Activated CD4-positive, alpha-beta T cell treated with anti-CD3 and anti-CD28 coated beads for 24 hours (primary cell): ENCODE measurements around the gene TGFB3.
"Not testable (repeated sequence)": the region's sequence is repeated elsewhere in the genome, so short reads cannot be mapped to it uniquely, and the experiment has no call there.

Experiments
- DNase-seq, 2 donors: peaks; one replicate each; pipeline ENCODE4 v3.0.0-alpha.2; 2020; ENCODE audit warnings: low read depth in 2 of 2

TGFB3 gene

DNA sequence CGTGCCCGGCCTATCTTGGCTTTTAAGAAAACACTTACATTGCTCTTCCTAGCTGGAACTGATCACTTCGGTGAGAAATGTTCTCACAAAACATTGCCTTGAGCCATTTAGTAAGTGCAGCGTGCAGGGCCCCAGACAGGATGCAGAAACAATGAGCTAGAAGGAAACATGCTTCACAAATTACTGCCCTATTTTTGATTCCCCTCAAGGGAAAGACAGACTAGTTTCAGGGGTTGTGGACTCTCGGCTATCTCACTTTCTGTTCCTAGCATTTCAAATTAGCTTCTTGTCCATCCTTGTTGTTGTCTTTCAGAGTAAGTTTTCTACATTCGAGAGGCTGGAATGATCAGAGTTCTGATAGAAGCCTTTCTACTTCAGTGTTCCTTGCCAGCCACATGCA lies 21.6 kb downstream of the TGFB3 start:
- no peak for DNase-seq

DNA sequence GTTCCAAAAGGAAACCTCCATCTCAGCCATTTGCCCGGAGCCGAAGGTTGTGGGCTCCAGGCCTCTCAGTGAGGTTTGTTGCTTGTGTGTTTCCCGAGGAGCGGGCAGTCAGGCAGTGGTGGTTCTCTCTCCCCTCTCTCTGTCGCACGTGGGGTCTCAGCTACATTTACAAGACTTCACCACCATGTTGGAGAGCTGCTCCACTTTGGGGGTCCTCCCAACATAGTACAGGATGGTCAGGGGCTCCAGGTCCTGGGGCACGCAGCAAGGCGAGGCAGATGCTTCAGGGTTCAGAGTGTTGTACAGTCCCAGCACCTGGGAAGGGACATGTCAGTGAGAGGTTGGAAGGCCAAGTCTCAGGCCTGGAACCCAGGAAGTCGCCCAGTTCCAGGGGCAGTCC lies 22.8 kb downstream of the TGFB3 start:
- no peak for DNase-seq

DNA sequence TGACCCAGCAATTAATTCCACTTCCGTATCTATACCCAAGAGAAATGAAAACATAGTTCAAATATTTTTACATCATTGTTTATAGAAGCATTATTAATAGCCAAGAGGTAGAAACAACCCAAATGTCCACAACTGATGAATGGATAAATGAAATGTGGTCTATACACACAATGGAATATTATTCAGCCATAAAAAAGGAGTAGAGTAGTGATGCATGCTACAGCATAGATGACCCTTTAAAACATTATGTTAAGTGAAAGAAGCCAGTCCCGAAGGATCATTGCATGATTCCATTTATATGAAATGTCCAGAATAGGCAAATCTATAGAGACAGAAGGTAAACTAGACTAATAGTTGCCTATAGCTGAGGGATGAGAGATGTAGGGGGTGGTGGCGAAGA lies 29.3 kb downstream of the TGFB3 start:
- no peak for DNase-seq

DNA sequence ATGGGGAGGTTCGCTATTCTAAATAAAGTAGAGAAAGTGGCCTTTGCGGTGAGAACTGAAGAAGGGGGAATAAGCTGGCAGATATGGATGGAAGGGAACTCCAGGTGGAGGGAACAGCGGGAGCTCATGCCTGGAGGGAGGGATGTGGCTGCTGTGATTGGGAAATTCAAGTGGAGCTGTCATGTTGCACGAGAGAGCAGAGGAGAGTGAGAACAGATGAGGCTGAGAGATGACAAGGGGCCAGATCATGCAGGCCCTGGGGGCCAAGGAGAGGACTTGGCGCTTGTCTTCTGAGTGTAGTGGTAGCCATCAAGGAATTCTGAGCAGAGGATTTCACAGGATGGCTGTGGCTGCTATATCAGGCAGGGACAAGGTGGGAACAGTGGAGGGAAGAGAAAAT lies 35.0 kb downstream of the TGFB3 start:
- DNase-seq: no peak

DNA sequence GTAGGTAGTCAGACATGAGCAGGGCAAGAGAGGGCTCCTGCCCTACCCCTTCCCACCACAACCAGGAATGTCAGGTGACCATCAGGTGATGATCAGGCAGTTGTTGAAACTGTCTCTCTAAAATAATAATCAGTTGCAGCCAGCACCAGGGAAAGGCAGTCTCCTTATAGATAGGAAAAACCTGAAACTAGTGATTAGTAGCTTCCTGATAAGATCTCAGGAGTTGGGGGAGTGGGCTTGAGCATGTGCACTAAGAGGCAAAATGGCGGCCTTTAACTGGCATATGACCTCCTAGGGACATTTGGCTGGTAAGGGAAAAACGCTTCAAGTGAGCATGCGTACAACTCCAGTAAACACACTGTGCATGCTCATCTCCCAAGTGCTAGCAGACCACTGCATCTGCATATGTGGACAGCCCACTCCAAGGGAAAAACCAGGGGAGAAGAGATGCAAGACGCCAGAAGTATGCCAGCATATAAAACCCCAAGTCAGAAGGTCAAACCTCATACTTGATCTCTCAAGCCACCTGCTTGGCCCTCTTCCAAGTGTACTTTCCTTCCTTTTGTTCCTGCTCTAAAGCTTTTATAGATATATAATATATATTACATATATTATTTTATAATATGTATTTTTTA lies 37.1 kb downstream of the TGFB3 start:
- no peak for DNase-seq

DNA sequence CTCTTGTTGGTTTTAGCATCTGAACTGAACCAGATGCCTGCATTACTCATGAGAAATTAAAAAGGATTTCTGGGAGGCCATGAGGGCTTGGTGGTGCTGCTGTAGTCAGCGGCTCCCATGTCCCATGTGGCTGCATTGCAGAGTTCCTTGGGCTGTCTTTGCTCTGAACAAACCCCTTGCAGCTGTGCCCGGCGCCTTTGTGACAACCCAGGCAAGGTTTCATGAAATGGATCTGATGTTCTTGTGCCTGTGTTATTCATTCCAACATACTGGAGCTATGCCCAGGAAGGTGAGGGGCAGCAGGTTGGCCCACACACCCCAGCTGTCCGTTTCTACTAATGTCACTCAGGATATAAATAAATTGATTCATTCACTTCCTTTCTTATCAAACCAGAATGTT lies 40.8 kb downstream of the TGFB3 start:
- no peak for DNase-seq

DNA sequence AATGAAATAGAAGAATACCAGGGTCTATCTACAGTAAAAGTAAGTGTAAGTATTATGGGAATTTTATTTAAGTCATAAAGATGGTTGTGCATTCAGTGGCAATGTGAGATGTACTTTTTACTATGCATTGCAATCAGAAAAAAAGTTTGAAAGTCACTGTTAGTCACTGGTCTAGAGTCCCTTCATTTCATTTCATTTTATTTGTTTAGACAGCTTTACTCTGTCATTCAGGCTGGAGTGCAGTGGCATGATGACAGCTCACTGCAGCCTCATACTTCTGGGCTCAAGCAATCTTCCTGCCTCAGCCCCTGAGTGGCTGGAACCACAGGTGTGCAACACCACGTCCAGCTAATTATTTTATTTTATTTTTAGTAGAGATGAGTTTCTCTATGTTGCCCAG lies 42.6 kb downstream of the TGFB3 start:
- no peak for DNase-seq

DNA sequence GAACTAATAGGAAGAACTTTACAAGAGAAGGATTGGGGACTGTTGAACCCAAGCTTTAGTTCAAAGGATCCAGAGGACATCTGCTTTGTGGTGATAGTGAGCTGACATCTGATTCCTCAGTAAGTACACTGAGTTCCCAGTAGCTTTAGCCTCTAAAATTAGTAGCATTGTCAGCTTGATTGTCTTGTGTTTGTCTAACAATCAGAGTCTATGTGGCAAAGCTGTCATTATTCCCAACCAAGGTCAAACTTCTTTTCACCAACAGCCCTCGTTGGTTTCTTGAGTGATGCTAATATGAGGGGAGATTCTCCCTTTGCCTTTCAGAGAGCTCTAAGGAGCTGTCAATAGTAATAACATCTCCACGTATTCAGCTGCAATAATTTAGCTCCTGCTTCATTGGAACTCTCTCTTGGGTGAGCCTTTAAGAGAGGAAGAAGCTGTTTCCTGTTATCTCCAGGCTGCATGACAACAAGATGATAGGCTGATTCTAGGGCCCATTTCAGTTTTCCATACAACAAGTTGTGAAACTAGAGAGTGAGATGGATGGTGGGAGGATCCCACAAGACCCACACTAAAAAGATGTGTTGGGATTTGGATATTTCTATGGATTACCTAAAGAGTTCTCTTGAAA lies 46.7 kb downstream of the TGFB3 start:
- no peak for DNase-seq

DNA sequence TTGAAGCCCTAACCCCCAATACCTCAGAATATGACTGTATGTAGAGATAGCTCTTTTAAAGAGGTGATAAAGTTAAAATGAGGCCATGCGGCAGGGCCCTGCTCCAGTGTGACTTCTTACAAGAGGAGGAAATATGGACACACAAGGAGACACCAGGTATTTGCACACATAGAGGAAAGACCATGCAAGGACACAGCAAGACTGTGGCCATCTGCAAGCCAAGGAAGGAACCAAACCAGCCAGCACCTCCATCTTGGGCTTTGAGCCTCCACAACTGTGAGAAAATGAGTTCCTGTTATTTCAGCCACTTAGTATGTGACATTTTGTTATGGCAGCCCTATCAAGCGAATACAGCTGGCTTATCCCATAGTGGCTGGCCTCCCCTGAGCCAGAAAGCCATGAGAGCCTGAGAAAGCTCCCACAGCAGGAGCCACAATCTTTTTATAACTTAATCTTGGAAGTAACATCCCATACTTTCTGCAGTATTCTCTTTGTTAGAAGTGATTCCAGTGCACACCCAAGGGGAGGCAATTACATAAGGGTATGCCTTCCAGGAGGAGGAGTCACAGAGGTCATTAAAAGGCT lies 48.0 kb downstream of the TGFB3 start:
- no peak for DNase-seq

DNA sequence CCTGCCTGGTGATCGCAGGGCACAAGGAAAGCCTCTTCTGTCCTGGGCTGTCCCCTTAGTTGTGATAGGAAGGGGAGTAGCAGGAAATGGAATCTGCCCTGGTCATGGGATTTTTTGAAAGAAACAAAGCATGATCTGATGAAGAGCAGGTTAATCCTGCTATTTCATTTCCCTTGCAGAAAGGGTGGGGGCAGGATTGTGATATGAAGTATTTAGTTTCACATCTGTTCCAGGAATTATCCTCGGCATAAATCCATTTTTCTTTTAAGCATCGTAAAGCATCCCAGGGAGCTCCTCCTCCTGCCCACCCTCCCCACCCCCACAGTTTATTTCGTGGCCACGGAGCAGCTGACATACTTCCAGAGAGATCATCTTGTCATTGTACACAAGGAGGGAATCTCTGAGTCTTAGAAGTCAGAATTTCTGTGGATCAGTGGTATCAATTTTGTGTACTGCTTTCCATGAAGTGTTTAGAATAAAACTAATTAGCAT lies 53.1 kb downstream of the TGFB3 start:
- no peak for DNase-seq

DNA sequence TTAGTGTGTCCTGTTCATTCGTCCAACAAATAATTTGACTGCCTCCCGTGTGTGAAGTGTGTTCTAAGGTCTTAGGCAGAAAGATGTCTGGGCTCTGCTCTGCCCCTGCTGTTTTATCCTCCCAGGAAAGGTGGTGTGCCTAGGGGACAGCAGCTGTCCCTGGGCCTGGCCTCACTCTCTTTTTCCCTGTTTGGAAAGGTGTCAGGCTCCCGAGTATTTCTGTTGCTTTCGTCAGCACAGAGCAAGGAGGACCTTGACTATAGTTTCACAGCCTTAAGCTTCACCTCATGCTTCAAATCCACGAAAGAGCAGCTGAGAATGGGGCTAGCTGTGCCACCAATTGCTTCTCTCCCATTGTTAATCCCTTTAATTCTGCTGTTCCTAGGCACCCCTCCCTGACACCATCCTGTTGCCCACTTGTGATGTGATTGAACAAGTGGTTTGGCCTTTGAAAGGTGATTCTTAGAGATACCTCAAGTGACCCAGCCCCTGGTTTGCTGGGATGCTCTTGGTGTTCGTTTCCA lies 54.2 kb downstream of the TGFB3 start:
- no peak for DNase-seq

DNA sequence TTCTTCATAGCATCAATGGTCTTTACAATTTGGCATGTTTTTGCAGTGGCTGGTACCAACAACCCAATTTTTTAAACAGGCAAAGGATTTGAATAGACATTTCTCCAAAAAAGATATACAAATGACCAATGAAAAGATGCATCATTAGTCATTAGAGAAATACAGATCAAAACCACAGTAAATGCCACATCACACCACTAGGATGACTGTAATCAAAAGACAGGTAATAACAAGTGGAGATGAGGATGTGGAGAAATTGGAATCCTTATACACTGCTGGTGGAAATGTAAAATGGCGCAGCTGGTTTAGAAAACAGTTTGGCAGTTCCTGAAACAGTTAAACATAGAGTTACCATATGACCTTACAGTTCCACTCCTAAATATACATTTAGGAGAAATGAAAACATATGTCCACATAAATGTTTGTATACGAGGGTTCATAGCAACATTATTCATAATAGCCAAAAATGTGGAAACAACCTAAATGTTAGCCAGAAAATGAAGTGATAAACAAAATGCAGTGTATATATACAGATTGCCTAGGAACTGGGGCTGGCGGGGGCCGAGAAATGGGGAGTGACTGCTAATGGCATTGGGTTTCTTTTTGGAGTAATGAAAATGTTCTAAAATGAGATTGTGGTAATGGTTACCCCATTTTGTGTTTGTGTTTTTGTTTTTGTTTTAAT lies 55.2 kb downstream of the TGFB3 start:
- DNase-seq: no peak

DNA sequence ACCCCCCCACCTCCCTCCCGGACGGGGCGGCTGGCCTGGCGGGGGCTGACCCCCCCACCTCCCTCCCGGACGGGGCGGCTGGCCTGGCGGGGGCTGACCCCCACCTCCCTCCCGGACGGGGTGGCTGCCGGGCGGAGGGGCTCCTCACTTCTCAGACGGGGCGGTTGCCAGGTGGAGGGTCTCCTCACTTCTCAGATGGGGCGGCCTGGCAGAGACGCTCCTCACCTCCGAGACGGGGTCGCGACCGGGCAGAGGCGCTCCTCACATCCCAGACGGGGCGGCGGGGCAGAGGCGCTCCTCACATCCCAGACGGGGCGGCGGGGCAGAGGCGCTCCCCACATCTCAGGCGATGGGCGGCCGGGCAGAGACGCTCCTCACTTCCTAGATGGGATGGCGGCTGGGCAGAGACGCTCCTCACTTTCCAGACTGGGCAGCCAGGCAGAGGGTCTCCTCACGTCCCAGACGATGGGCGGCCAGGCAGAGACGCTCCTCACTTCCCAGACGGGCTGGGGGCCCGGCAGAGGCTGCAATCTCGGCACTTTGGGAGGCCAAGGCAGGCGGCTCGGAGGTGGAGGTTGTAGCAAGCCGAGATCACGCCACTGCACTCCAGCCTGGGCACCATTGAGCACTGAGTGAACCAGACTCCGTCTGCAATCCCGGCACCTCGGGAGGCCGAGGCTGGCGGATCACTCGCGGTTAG lies 56.5 kb downstream of the TGFB3 start:
- not testable (repeated sequence) for DNase-seq

DNA sequence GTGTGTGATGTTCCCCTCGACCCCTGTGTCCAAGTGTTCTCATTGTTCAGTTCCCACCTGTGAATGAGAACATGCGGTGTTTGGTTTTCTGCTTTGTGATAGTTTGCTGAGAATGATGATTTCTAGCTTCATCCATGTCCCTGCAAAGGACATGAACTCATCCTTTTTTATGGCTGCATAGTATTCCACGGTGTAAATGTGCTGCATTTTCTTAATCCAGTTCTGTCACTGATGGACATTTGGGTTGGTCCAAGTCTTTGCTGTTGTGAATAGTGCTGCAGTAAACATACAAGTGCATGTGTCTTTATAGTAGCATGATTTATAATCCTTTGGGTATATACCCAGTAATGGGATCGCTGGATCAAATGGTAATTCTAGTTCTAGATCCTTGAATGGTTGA lies 61.4 kb downstream of the TGFB3 start:
- not testable (repeated sequence) for DNase-seq

DNA sequence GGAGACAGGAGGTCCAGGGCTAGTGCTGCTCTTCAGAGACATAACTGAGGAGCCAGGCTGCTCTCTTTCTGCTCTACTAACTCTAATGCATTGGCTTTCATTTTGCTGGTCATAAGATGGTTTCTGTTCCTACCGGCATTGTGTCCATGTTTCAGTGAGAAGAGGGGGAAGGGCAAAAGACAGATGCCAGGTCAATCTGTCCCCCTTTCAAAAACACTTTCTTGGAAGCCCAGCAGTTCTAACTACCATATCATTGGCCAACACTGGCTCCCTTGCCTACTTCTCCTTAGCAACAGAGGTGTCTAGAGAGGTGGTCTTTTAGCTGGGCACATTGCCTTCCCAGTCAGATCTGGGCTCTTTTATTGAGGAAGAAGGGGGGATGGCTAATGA lies 63.9 kb downstream of the TGFB3 start:
- DNase-seq: no peak

DNA sequence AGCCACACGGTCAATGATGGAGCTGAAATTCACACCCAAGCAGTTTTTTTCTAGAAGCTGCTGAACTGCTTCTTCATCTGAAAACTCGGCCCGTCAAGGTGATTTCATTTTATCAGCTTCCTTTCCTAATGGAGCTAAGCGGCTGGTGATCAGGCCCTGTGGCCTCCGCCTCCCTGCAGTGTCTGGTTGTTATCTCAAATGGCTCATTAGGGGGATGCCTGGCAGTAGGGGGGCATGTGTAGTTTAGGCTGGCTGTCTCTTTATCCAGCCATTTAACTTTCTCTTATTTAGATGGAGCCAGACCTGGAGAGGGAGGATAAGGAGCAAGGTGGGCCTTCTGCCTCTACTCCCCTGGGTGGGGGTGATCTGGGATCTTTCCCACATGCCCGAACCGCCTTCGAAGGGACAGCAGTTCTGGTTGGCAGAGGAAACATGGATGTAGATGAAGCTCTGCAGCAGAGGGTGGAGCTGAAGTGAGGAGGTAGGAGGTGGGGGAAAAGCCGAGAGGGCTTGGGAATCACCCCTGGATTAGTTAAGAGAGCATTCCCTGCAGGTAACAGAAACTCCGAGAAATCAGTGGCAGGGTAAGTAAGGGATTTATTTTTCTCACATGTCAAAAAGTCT lies 64.4 kb downstream of the TGFB3 start:
- DNase-seq: no peak

DNA sequence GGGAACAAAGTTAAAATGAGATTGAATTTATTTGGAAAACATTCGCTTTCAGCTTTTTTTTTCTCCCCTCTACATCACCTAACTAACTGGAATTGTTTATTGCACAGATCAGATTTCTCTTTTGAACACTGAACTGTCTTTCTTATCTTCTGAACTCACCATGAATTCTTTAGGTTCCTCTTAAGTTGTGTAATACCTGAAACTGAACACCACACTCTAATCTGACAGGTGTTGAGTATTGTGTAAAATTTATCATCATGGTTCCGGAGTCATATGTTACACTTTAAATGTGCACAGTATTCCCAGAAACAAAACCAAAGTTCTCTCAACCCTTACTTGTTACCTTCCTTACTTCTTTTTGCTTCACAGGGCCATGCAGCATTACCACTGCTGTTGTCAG lies 66.8 kb downstream of the TGFB3 start:
- no peak for DNase-seq

DNA sequence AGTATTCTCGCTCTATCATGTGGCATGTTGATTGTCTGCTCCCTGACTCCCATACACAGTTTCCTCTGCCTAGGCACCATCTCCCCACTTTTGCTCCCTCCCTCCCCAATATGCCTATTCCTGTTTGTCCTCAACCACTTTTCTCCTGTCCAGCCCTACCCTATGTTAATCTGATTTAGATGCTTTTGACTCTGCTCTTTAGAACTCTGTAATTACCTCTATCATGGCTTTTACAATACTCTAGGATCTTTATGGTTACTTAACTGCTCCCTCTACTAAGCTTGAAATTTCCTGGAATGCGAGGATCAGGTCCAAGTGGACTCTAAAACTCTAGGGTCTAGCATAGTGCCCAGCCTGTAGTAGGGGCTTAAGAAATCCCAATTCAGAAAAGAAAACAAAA lies 68.6 kb downstream of the TGFB3 start:
- no peak for DNase-seq

DNA sequence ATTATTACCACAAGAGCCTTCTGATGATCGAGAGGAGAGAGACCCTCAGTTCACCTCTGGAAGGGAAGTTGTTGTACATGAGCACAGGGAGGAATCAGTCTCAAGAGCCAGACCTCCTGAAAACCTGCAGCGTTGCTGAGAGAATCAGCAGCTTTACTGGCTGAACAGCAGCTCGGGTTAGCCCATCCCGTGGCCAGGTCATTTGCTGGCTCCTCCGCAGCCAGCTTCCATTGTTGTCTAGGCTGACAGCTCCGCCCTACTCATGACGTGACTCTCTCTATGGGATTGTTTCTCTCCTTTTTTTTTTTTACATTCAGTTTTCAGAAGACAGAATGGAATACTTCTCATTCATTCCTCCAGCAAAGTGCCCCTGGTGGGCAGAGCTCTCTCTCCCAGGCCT lies 69.9 kb downstream of the TGFB3 start:
- no peak for DNase-seq

DNA sequence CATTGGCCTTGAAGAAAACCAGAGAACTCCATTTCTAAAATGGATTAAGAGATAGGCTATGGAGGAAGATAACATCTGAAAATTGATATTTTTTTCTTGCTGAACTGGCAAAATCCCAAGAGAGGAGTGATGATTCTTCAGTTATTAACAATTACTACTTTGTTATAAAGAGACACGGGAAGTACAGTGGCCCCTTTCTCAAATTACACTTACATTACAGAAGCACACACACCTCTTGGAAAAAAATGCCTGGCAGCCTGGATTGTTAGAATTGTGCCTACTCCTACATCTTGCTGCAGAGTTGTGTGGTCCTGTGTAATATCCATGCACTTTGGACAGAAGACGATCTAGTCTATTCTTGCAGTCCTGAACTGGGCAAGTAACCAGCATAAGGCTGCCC lies 71.7 kb downstream of the TGFB3 start:
- no peak for DNase-seq

DNA sequence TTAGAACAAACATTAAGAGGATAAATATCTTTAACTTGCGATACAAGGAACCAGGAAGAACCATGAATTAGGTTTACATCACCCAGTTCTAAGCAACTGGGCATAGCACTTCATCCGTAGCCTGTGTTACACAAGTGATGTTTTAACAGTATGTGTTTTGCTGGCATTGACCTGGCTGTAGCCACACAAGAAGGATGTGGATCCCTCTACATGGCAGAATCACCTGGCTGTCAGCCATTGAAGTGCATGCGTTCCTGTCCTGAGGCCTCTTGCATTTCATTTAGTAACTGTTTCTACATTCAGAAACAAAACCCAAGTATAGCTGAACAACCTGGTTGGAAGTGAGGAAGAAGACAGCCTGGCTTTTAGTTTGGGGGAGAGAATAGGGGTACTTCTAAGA lies 72.2 kb downstream of the TGFB3 start:
- DNase-seq: no peak
